Measurements from ENCODE around the gene LUC7L2. TPM values are rescaled to one million over a fixed set of nuclear protein-coding genes. Genes with fewer than 3 reads are reported as not detected.
"Not testable (repeated sequence)": the region's sequence is repeated elsewhere in the genome, so short reads cannot be mapped to it uniquely, and the experiment has no call there.

The LUC7L2 gene
- total RNA-seq, 1 donor from 2014 or later, result 66.7 TPM

DNA sequence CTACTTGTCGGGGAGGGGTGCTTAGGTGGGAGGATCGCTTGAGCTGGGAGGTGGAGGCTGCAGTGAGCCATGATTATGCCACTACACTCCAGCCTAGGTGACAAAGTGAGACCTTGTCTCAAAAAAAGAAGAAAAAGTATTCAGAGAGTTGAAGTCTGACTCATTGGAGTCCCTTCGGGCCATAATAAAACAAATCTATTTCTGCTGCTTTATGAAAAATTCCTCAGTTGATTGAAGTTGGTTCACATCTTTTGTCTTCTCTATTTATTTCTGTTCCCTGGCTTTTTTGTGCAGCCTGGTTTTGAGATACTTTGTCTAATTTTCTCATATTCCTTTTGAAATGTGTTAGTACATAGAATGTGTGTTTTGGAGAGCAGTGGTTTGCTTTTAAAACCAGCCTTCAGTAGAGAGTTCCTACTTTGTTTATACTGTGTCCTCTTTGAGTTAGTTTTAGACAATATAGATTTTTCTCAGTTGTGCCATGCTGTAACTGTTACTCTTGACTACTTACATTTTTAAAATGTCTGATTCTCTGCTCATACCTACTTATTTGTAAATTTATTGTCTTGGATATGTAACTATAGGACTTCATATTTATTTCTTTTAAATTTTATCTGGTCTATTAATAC lies 36.7 kb downstream of the LUC7L2 start:
- DNase-seq, result no peak

DNA sequence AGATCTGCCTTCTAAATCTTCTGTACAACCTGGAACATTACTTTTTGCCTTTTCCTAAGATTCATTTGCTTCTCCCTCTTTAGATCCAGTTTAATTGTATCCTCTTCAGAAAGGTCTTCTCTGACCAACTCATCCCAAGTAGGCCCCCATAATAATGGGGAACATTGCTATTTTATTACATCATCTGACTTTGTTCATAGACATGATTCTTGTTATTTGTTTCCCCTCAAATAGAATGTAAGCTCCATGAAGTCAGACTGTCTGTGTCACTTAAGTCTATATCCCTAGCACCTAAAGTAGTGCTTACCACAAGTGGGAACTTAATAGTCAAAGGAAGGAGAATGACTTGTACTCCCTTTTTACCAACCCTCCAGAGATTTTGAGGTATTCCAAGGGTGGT lies 37.5 kb downstream of the LUC7L2 start:
- DNase-seq, result no peak

DNA sequence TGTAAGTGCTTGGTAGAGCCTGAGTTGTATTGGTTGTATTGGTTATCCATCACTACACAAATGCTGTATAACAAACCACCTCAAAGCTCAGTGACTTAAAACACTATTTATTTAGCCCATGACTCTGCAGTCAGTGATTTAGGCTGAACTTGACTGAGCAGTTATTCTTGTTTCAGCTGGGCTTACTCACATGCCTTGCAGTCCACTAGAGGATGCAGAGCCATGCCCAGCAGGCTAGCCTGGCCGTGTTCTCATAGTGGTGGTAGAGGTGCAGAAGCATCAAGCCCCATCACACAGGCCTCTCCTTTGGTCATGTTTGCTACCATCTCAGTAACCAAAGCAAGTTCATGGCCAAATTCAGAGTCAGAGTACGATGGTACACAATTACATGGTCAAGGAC lies 43.9 kb downstream of the LUC7L2 start:
- DNase-seq, result no peak

DNA sequence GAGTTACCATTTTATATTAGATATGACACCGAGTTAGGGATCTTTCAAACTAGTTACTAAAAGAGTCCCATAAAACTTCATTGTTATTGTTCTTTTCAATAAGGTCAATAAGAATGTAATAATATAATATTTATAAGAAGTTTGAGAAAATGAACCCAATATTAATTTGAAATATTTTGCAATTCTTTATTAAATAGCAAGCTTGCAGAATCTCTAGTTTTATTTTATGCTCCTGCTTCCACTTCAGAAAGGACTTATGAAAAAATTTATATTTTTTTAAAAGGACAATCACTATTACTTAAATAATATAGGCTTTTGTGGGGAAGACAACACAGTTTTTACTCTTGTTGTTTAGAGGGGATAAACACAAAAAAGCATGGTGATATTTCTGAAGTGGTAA lies 47.9 kb downstream of the LUC7L2 start:
- DNase-seq, result no peak

GRCh38 chr7:139414743-139415402 lies 55.2 kb downstream of the LUC7L2 start:
- DNase-seq, result not testable (repeated sequence)

DNA sequence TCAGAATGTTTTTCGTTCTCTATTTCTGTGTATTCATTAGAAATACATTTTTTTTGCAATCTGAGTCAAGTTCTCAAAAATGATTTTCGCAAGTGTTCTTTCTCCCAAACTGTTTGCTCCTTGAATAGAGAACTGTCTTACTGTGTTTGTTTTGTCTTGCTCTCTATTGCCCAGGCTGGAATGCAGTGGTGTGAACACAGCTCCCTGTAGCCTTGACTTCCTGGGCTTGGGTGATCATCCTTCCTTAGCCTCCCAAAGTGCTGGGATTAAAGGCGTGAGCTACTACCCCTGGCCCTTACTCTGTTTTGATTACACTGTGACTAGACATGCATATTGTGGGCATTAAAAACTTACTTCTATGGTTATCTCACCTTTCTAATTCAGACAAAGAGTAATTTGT lies 56.7 kb downstream of the LUC7L2 start:
- DNase-seq, result no peak

DNA sequence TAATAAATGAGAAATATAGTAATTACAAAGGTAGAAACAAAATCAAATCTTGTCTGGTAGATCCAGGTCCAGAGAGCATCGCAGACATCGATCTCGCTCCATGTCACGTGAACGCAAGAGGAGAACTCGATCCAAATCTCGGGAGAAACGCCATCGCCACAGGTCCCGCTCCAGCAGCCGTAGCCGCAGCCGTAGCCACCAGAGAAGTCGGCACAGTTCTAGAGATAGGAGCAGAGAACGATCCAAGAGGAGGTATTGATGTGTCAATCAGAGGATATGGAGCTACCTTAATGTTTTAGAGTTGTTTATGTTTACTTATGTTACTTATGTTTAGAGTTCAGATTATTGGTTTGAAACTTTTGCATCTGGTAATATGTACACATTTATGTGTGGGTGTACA lies 57.8 kb downstream of the LUC7L2 start:
- DNase-seq, result no peak

DNA sequence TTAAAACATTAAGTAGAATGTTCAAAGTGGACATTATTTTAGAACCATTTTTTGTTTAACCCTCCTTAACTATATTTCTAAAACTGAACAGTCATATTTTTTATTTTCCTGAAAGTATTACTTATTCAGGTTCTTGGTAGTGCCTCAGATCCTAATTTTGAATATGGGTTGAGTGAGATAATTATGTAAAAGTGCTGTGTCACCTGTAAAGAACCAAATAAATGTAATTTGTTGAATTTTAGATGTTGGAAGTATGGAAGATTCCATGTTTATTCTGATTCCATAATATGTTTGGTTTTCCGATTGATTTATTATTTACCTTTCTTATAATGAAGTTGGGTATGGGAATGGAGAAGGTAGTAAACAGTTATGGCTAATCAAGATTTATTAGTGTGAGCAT lies 61.4 kb downstream of the LUC7L2 start:
- DNase-seq, result no peak

DNA sequence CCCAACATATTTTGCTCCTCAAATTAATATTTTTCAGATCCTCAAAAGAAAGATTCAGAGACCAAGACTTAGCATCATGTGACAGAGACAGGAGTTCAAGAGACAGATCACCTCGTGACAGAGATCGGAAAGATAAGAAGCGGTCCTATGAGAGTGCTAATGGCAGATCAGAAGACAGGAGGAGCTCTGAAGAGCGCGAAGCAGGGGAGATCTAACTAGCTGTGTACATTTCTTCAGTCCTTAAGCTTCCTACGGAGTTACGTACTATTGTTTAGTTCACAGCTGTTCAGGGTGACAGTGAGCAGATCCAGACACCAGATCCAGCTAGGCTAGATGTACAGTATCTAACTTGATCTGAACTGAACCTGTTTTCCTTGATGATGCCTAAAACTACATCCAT lies 62.4 kb downstream of the LUC7L2 start:
- peak; percentile 29 for DNase-seq

- DNase-seq, result no peak
These were observed 63.4 kb downstream of the LUC7L2 start for GRCh38 chr7:139423091-139423490.

DNA sequence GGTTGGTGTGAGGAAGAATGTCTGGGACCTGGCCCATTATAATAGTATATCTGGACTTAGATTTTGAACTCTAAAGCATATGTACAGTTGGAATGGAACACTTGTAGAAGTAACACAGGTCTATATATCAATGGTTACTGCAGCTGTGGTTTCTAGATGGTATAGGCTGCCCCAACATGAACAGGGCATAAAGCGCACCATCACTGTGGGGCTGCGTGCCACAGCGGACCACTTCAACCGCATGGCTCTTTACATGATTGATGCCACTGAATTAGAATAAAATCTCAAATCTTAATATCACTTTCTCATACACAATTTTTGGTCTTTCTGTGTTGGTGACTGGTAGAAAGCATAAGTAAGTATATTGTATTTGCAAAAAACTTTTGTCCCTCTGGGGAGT lies 64.3 kb downstream of the LUC7L2 start:
- no peak for DNase-seq

GRCh38 chr7:139425701-139426100 lies 66.0 kb downstream of the LUC7L2 start:
- DNase-seq, result not testable (repeated sequence)

- no peak for DNase-seq
These were observed 66.7 kb downstream of the LUC7L2 start for GRCh38 chr7:139426258-139427028.

DNA sequence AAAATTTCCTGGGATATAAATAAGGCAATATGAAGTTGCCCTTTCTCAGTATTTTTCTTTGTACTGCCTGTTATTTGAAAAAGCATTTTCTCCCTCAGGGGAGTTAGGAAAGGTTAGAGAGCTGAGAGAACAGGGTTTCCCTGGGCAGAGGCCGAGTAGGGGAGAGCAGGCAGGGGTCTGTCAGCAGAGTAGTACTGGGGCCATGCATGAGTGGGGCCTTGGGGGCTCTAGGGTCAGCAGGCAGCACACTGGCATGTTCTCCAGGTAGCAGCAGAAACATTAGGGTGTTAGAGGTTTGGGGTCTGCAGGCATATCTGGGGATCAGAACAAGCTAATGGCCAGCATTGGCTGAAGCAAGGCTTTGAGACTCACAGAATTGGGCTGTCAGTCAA lies 67.3 kb downstream of the LUC7L2 start:
- DNase-seq, result no peak

DNA sequence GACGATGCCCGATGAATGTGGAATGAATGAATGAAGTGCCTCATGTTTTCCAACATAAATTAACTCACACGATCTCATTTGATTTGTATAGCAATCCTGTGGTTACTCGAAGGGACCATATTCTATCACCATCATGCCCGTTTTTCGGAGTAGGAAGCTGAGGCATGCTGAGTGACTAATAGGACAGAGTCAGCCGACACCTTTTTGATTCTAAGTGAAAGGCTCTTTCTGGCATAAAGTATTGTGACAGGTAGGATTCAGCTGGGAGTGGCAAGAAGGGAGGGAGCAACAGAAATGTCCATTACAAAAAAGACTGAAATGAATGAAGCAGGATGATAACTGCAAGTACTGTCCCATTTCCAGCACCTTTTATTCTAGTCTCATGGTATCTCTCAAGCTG lies 68.1 kb downstream of the LUC7L2 start:
- DNase-seq, result no peak

DNA sequence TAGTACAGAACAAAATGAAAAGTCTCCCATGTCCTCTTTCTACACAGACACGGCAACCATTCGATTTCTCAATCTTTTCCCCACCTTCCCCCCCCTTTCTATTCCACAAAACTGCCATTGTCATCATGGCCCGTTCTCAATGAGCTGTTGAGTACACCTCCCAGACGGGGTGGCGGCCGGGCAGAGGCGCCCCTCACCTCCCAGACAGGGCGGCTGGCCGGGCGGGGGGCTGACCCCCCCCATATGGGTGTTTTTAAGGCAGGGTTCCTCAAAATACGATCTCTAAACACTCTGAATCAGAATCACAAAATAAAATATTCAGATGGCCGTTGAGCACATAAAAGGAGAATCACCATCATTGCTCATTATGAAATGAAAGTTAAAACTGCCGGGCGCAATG lies 70.0 kb downstream of the LUC7L2 start:
- not testable (repeated sequence) for DNase-seq

DNA sequence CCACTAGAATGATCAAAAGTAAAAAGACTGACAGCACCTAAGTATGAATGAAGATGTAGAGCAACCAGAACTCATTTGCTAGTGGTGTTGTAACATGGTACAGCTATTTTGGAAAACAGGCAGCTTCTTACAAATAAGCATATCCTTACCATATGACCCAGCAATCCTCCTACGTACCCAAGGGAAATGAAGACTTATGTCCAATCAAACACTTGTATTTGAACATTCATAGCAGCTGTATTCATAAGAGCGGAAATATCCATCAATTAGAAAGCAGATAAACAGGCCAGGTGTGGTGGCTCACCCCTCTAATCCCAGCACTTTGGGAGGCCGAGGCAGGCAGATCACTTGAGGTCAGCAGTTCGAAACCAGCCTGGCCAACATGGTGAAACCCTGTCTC lies 70.7 kb downstream of the LUC7L2 start:
- no peak for DNase-seq

GRCh38 chr7:139431010-139431409 lies 71.3 kb downstream of the LUC7L2 start:
- DNase-seq, result peak; percentile 70

DNA sequence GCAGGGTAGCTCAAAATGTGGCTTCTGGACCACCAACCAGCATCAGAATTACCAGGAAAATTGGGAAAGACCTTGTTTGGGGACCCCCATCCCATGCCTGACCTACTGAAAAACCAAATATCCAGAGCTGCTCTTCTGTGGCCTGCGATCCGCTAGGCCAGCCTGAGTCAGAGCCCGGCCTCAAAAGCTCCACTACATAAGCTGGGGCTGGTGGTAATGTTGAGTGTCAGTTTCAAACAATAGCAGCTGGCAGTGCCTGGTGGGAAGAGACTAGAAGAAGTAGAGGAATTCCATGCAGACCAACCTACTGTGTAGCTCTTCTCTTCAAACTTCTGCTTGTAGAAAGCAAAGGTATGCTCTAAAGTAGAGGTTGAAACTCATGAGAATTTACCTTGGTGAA lies 71.8 kb downstream of the LUC7L2 start:
- DNase-seq, result peak; percentile 41

- no peak for DNase-seq
These were observed 77.1 kb downstream of the LUC7L2 start for GRCh38 chr7:139436806-139437205.

- DNase-seq, result no peak
These were observed 79.7 kb downstream of the LUC7L2 start for GRCh38 chr7:139439375-139439774.

- DNase-seq, result peak; percentile 30
These were observed 82.3 kb downstream of the LUC7L2 start for GRCh38 chr7:139441961-139442360.

DNA sequence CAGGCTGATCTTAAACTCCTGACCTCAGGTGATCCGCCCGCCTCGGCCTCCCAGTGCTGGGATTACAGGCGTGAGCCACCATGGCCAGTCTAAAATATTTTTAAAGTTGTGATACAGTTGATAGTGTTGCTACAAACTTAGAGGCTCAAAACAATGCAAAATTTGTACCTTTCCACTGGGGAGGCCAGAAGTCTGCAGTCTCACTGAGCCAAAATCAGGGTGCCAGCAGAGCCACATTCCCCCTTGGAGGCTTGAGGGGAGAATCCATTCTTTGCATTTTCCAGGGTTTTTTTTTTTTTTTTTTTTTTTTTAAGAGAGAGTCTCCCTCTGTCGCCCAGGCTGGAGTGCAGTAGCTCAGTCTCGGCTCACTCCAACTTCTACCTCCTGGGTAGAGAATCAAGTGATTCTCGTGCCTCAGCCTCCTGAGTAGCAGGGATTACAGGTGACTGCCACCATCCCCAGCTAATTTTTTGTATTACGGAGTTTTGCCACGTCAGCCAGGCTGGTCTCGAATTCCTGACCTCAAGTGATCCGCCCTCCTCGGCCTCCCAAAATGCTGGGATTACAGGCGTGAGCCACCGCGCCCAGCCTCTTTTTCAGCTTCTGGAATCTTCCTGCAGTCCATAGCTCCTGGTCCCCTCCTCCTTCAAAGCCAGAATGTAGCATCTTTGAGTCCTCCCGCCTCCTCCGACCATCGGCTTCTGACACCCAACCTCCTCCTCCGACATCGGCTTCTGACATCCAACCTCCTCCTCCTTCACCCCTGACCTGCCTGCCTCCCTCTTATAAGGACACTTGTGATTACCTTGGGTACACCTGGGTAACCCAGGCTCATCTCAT lies 86.6 kb downstream of the LUC7L2 start:
- DNase-seq, result no peak
